A673 (cell line): Measurements from ENCODE around the gene PARVB.

Experiments
- CTCF ChIP-seq: fragments of 300-800, 200-600 bp; sonication (generic); conservative IDR thresholded peaks from 2 replicates; pipeline ENCODE4 v1.5.1; 2017; ENCODE audit warnings: low read depth, mild to moderate bottlenecking, antibody characterized with exemption, low read length, moderate library complexity, mixed read lengths
- EZH2 ChIP-seq: fragments of 200-600 bp; sonication (generic); IDR thresholded peaks from 2 replicates; pipeline ENCODE4 v1.6.1; 2017; ENCODE audit warnings: borderline replicate concordance, low read depth, mild to moderate bottlenecking, mixed read lengths, antibody characterized with exemption, low read length; ENCODE audit not compliant: poor library complexity, severe bottlenecking

DNA sequence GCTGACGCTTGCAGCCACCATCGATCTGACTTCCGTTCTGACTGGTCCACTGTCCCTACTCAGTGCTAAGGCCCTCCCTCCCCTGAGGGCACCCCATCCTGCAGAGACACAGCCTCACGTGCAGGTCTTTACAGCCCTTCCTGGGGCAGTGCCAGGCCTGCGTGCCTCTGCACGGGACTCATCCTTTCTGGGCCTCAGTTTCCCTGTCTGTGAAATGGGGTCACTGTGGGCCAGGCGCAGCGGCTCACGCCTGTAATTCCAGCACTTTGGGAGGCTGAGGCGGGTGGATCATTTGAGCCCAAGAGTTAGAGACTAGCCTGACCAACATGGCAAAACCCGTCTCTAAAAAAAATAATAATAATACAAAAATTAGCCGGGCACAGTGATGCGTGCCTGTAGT lies 138.9 kb downstream of the PARVB start:
- TF ChIP-seq CTCF, result no peak
- no peak for TF ChIP-seq EZH2
